ENCODE measurements around the gene PCDHGC3. TPM values are rescaled to one million over a fixed set of nuclear protein-coding genes. Genes with fewer than 3 reads are reported as not detected.
A peak's percentile ranks its signal among the peaks of the same experiment; 100 is the strongest.

The PCDHGC3 gene
- total RNA-seq, 1 experiment from 2014 or later = 61.3 TPM

- Histone ChIP-seq H3K9me2 (replicated peaks; ENCODE audit: insufficient read depth, low read length) (no peaks in the 10 kb centered on the region), H3K4me1 (ENCODE audit: low read length) (peaks cover 23% of the 10 kb centered on the region), H3K9me3 (ENCODE audit: low read length) (no peaks in the 10 kb centered on the region), H4K20me1 (ENCODE audit: insufficient read depth, low read depth, low read length) (no peaks in the 10 kb centered on the region), H3K36me3 (ENCODE audit: insufficient read depth, low read length) (peaks cover 10% of the 10 kb centered on the region), H3K9ac (ENCODE audit: low read length) (no peak overlapping the region), H3K4me3 (ENCODE audit: low read length) (no peak overlapping the region), H3K4me2 (ENCODE audit: low read depth, low read length, poor library complexity, severe bottlenecking) (no peak overlapping the region), H2AFZ (ENCODE audit: low read length) (no peak overlapping the region), H3K79me2 (ENCODE audit: low read length) (peaks cover 26% of the 10 kb centered on the region), H3K27me3 (ENCODE audit: low read length) (no peaks in the 10 kb centered on the region), H3K27ac (ENCODE audit: low read length) (no peak overlapping the region)
- DNase-seq = no peak
Observed at GRCh38 chr5:141439411-141440141, 36.2 kb upstream of the PCDHGC3 start.

- H3K27me3 ChIP-seq (ENCODE audit: low read length) = no peaks in the 10 kb centered on the region
- no peaks in the 10 kb centered on the region for H4K20me1 ChIP-seq (ENCODE audit: insufficient read depth, low read depth, low read length)
- no peak overlapping the region for H3K4me2 ChIP-seq (ENCODE audit: low read depth, low read length, poor library complexity, severe bottlenecking)
- peaks cover 31% of the 10 kb centered on the region for H3K79me2 ChIP-seq (ENCODE audit: low read length)
- no peak for DNase-seq
- H3K27ac ChIP-seq (ENCODE audit: low read length) = no peak overlapping the region
- no peak overlapping the region for H3K9ac ChIP-seq (ENCODE audit: low read length)
- no peak overlapping the region for H2AFZ ChIP-seq (ENCODE audit: low read length)
- no peak overlapping the region for H3K4me3 ChIP-seq (ENCODE audit: low read length)
- no peaks in the 10 kb centered on the region for H3K9me2 ChIP-seq (replicated peaks; ENCODE audit: insufficient read depth, low read length)
- H3K36me3 ChIP-seq (ENCODE audit: insufficient read depth, low read length) = peaks cover 10% of the 10 kb centered on the region
- peaks cover 23% of the 10 kb centered on the region for H3K4me1 ChIP-seq (ENCODE audit: low read length)
- H3K9me3 ChIP-seq (ENCODE audit: low read length) = no peaks in the 10 kb centered on the region
Observed at GRCh38 chr5:141440341-141440740, 35.4 kb upstream of the PCDHGC3 start.

- H3K27me3 ChIP-seq (ENCODE audit: low read length) = no peaks in the 10 kb centered on the region
- DNase-seq = no peak
- no peak overlapping the region for H3K9ac ChIP-seq (ENCODE audit: low read length)
- H3K4me2 ChIP-seq (ENCODE audit: low read depth, low read length, poor library complexity, severe bottlenecking) = peak overlapping the region; percentile 49
- peaks cover 23% of the 10 kb centered on the region for H3K4me1 ChIP-seq (ENCODE audit: low read length)
- peaks cover 32% of the 10 kb centered on the region for H3K79me2 ChIP-seq (ENCODE audit: low read length)
- H4K20me1 ChIP-seq (ENCODE audit: insufficient read depth, low read depth, low read length) = no peaks in the 10 kb centered on the region
- no peaks in the 10 kb centered on the region for H3K9me2 ChIP-seq (replicated peaks; ENCODE audit: insufficient read depth, low read length)
- H3K27ac ChIP-seq (ENCODE audit: low read length) = peak overlapping the region; percentile 89; the same call in 1 of the 2 replicates
- H3K36me3 ChIP-seq (ENCODE audit: insufficient read depth, low read length) = peaks cover 6% of the 10 kb centered on the region
- no peaks in the 10 kb centered on the region for H3K9me3 ChIP-seq (ENCODE audit: low read length)
- no peak overlapping the region for H3K4me3 ChIP-seq (ENCODE audit: low read length)
- H2AFZ ChIP-seq (ENCODE audit: low read length) = no peak overlapping the region
Observed at GRCh38 chr5:141441571-141442170, 34.1 kb upstream of the PCDHGC3 start.

- Histone ChIP-seq H3K4me2 (ENCODE audit: low read depth, low read length, poor library complexity, severe bottlenecking) (no peak overlapping the region), H3K4me1 (ENCODE audit: low read length) (no peaks in the 10 kb centered on the region), H2AFZ (ENCODE audit: low read length) (no peak overlapping the region), H3K27me3 (ENCODE audit: low read length) (no peaks in the 10 kb centered on the region), H3K9me3 (ENCODE audit: low read length) (no peaks in the 10 kb centered on the region), H3K27ac (ENCODE audit: low read length) (no peak overlapping the region), H3K9ac (ENCODE audit: low read length) (no peak overlapping the region), H4K20me1 (ENCODE audit: insufficient read depth, low read depth, low read length) (no peaks in the 10 kb centered on the region), H3K4me3 (ENCODE audit: low read length) (no peak overlapping the region), H3K36me3 (ENCODE audit: insufficient read depth, low read length) (no peaks in the 10 kb centered on the region), H3K79me2 (ENCODE audit: low read length) (peaks cover 35% of the 10 kb centered on the region), H3K9me2 (replicated peaks; ENCODE audit: insufficient read depth, low read length) (no peaks in the 10 kb centered on the region)
- DNase-seq = no peak
Observed at GRCh38 chr5:141465351-141465750, 10.4 kb upstream of the PCDHGC3 start.

- H2AFZ ChIP-seq (ENCODE audit: low read length) = no peak overlapping the region
- H3K27ac ChIP-seq (ENCODE audit: low read length) = peak overlapping the region; percentile 87
- H3K4me3 ChIP-seq (ENCODE audit: low read length) = peak overlapping the region; percentile 87
- peak overlapping the region; percentile 97 for H3K9ac ChIP-seq (ENCODE audit: low read length)
- H3K4me2 ChIP-seq (ENCODE audit: low read depth, low read length, poor library complexity, severe bottlenecking) = peak overlapping the region; percentile 78
- DNase-seq = peak; percentile 59
- H3K36me3 ChIP-seq (ENCODE audit: insufficient read depth, low read length) = 0 out of 2 replicates have a peak, but pooled peaks cover 15% of the 10 kb centered on the region
- H4K20me1 ChIP-seq (ENCODE audit: insufficient read depth, low read depth, low read length) = no peaks in the 10 kb centered on the region
- H3K79me2 ChIP-seq (ENCODE audit: low read length) = peaks cover 57% of the 10 kb centered on the region
- H3K27me3 ChIP-seq (ENCODE audit: low read length) = no peaks in the 10 kb centered on the region
- peaks cover 77% of the 10 kb centered on the region for H3K4me1 ChIP-seq (ENCODE audit: low read length)
- H3K9me2 ChIP-seq (replicated peaks; ENCODE audit: insufficient read depth, low read length) = no peaks in the 10 kb centered on the region
- no peaks in the 10 kb centered on the region for H3K9me3 ChIP-seq (ENCODE audit: low read length)
Observed at GRCh38 chr5:141476132-141476911, 556 bp downstream of the PCDHGC3 start.

- H3K4me2 ChIP-seq (ENCODE audit: low read depth, low read length, poor library complexity, severe bottlenecking) = peak overlapping the region; percentile 78
- no peak for DNase-seq
- peaks cover 83% of the 10 kb centered on the region for H3K4me1 ChIP-seq (ENCODE audit: low read length)
- H4K20me1 ChIP-seq (ENCODE audit: insufficient read depth, low read depth, low read length) = no peaks in the 10 kb centered on the region
- H2AFZ ChIP-seq (ENCODE audit: low read length) = no peak overlapping the region
- peak overlapping the region; percentile 97 for H3K9ac ChIP-seq (ENCODE audit: low read length)
- no peaks in the 10 kb centered on the region for H3K27me3 ChIP-seq (ENCODE audit: low read length)
- no peaks in the 10 kb centered on the region for H3K9me2 ChIP-seq (replicated peaks; ENCODE audit: insufficient read depth, low read length)
- 0 out of 2 replicates have a peak, but pooled peaks cover 17% of the 10 kb centered on the region for H3K36me3 ChIP-seq (ENCODE audit: insufficient read depth, low read length)
- peaks cover 63% of the 10 kb centered on the region for H3K79me2 ChIP-seq (ENCODE audit: low read length)
- H3K4me3 ChIP-seq (ENCODE audit: low read length) = peak overlapping the region; percentile 87
- peak overlapping the region; percentile 87 for H3K27ac ChIP-seq (ENCODE audit: low read length)
- no peaks in the 10 kb centered on the region for H3K9me3 ChIP-seq (ENCODE audit: low read length)
Observed at GRCh38 chr5:141477044-141477575, 1.3 kb downstream of the PCDHGC3 start.

- peak overlapping the region; percentile 97 for H3K9ac ChIP-seq (ENCODE audit: low read length)
- H2AFZ ChIP-seq (ENCODE audit: low read length) = no peak overlapping the region
- peaks cover 70% of the 10 kb centered on the region for H3K79me2 ChIP-seq (ENCODE audit: low read length)
- peaks cover 88% of the 10 kb centered on the region for H3K4me1 ChIP-seq (ENCODE audit: low read length)
- no peaks in the 10 kb centered on the region for H3K27me3 ChIP-seq (ENCODE audit: low read length)
- peak overlapping the region; percentile 78 for H3K4me2 ChIP-seq (ENCODE audit: low read depth, low read length, poor library complexity, severe bottlenecking)
- peak overlapping the region; percentile 87 for H3K27ac ChIP-seq (ENCODE audit: low read length)
- H3K36me3 ChIP-seq (ENCODE audit: insufficient read depth, low read length) = 0 out of 2 replicates have a peak, but pooled peaks cover 17% of the 10 kb centered on the region
- H3K9me3 ChIP-seq (ENCODE audit: low read length) = no peaks in the 10 kb centered on the region
- H3K9me2 ChIP-seq (replicated peaks; ENCODE audit: insufficient read depth, low read length) = no peaks in the 10 kb centered on the region
- H4K20me1 ChIP-seq (ENCODE audit: insufficient read depth, low read depth, low read length) = no peaks in the 10 kb centered on the region
- peak overlapping the region; percentile 87 for H3K4me3 ChIP-seq (ENCODE audit: low read length)
- DNase-seq = no peak
Observed at GRCh38 chr5:141477815-141478214, 2.0 kb downstream of the PCDHGC3 start.
